SK-N-SH (cell line): ENCODE results near the gene HOXA6. TPM values are rescaled to one million over a fixed set of nuclear protein-coding genes. Genes with fewer than 3 reads are reported as not detected.

Experiments used
- CTCF ChIA-PET: fragments of 300-600, 350-600 bp; formaldehyde crosslinking; extraction: SDS; loops from one replicate; lab custom pipeline; 2021; lab: Yijun Ruan, JAX
- POLR2A ChIA-PET: fragments of 350-600 bp; sonication (Branson Sonifier 250); formaldehyde crosslinking; extraction: SDS; loops from one replicate; lab custom pipeline; 2020; ENCODE audit warnings: antibody characterized with exemption, inconsistent platforms; lab: Yijun Ruan, JAX
- DNase-seq: peaks from one replicate; pipeline ENCODE4 v3.0.0; 2012
- H2AFZ ChIP-seq: fragments of 200-600 bp; sonication (generic); 2 replicates; pipeline ENCODE4 v1.8.1; 2016; ENCODE audit warnings: antibody characterized with exemption, mild to moderate bottlenecking, low read depth
- H3F3A ChIP-seq: fragments of 200-600 bp; sonication (generic); replicated peaks from 2 replicates; pipeline ENCODE3; 2016; ENCODE audit warnings: antibody characterized with exemption, mild to moderate bottlenecking; ENCODE audit not compliant: insufficient read depth
- H3K27ac ChIP-seq, 2 experiments: fragments of 200-500 bp in 1 of 2; fragments of 200-600 bp in 1 of 2; sonication (Bioruptor generic) in 1 of 2; sonication (generic), shearing (Covaris generic) in 1 of 2; 2 replicates each; pipeline versions ENCODE4 v1.5.1 to v1.6.1; 2014 to 2016; ENCODE audit warnings: low read depth in 2 of 2, inconsistent platforms in 1 of 2, low read length in 1 of 2, mild to moderate bottlenecking in 1 of 2, mixed read lengths in 1 of 2
- H3K27me3 ChIP-seq: fragments of 200-600 bp; sonication (generic), shearing (Covaris generic); 2 replicates; pipeline ENCODE4 v1.6.1; 2016; ENCODE audit warnings: mixed run types; ENCODE audit not compliant: insufficient read depth
- H3K36me3 ChIP-seq, 2 experiments: fragments of 200-500 bp in 1 of 2; fragments of 200-600 bp in 1 of 2; sonication (Bioruptor generic) in 1 of 2; sonication (generic) in 1 of 2; replicated peaks in 1 of 2; 2 replicates each; pipeline versions ENCODE3 to v1.5.1; 2014 to 2016; ENCODE audit warnings: low read length in 1 of 2, mild to moderate bottlenecking in 1 of 2; ENCODE audit not compliant: insufficient read depth in 2 of 2, control insufficient read depth in 1 of 2
- H3K4me1 ChIP-seq, 2 experiments: fragments of 200-500 bp in 1 of 2; fragments of 200-600 bp in 1 of 2; sonication (Bioruptor generic) in 1 of 2; sonication (generic), shearing (Covaris generic) in 1 of 2; 2 replicates each; pipeline versions ENCODE4 v1.5.1 to v1.6.1; 2014 to 2016; ENCODE audit warnings: low read depth in 1 of 2, low read length in 1 of 2, mixed run types in 1 of 2; ENCODE audit not compliant: insufficient read depth in 2 of 2, control insufficient read depth in 1 of 2
- H3K4me2 ChIP-seq: fragments of 200-600 bp; sonication (generic), shearing (Covaris generic); 2 replicates; pipeline ENCODE4 v1.6.1; 2017; ENCODE audit warnings: mixed run types
- H3K4me3 ChIP-seq, 2 experiments: fragments of 200-500 bp in 1 of 2; fragments of 200-600 bp in 1 of 2; sonication (Bioruptor generic) in 1 of 2; sonication (generic), shearing (Covaris generic) in 1 of 2; 2 replicates each; pipeline versions ENCODE4 v1.5.1 to v1.8.1; 2014 to 2016; ENCODE audit warnings: low read depth in 2 of 2, inconsistent platforms in 1 of 2, low read length in 1 of 2, mild to moderate bottlenecking in 1 of 2, mixed read lengths in 1 of 2, moderate library complexity in 1 of 2
- H3K79me2 ChIP-seq: fragments of 200-600 bp; sonication (generic); 2 replicates; pipeline ENCODE4 v1.8.1; 2017; ENCODE audit warnings: mild to moderate bottlenecking; ENCODE audit not compliant: insufficient read depth
- H3K9ac ChIP-seq: fragments of 200-600 bp; sonication (generic); 2 replicates; pipeline ENCODE4 v1.6.1; 2017; ENCODE audit warnings: mixed run types
- H3K9me2 ChIP-seq: fragments of 200-600 bp; sonication (generic); 2 replicates; pipeline ENCODE4 v1.6.1; 2017; ENCODE audit warnings: mixed run types
- H3K9me3 ChIP-seq: fragments of 200-600 bp; sonication (generic); 2 replicates; pipeline ENCODE4 v1.6.1; 2017; ENCODE audit warnings: mixed run types, mild to moderate bottlenecking, moderate library complexity
- H4K20me1 ChIP-seq: fragments of 200-600 bp; sonication (generic); 2 replicates; pipeline ENCODE4 v1.6.1; 2017; ENCODE audit warnings: mild to moderate bottlenecking, mixed run types; ENCODE audit not compliant: insufficient read depth
- CHD2 ChIP-seq: fragments of 150-350 bp; IDR thresholded peaks from 2 replicates; pipeline ENCODE4 v1.6.1; 2018; ENCODE audit warnings: low read length; ENCODE audit not compliant: partially characterized antibody
- ELF1 ChIP-seq: IDR thresholded peaks from 2 replicates; pipeline ENCODE4 v1.4.0; 2012
- EP300 ChIP-seq, 2 experiments: IDR thresholded peaks; 2 replicates each; pipeline versions ENCODE4 v1.4.0 to v1.6.1; 2012; ENCODE audit warnings: borderline replicate concordance in 1 of 2, low read depth in 1 of 2, low read length in 1 of 2
- MEF2A ChIP-seq: IDR thresholded peaks from 2 replicates; pipeline ENCODE4 v1.4.0; 2012; ENCODE audit warnings: low read depth, borderline replicate concordance
- PBX3 ChIP-seq: IDR thresholded peaks from 2 replicates; pipeline ENCODE4; 2012
- POLR2AphosphoS5 ChIP-seq: IDR thresholded peaks from 2 replicates; pipeline ENCODE4 v1.6.1; 2012; ENCODE audit warnings: low read depth, low read length
- RAD21 ChIP-seq: IDR thresholded peaks from 2 replicates; pipeline ENCODE4 v1.6.1; 2012; ENCODE audit warnings: mild to moderate bottlenecking, low read length
- RFX5 ChIP-seq: IDR thresholded peaks from 2 replicates; pipeline ENCODE4 v1.6.1; 2012; ENCODE audit warnings: mild to moderate bottlenecking, improper control_type of control experiment, low read length
- RXRA ChIP-seq: IDR thresholded peaks from 2 replicates; pipeline ENCODE4 v1.4.0; 2012; ENCODE audit warnings: low read depth, mild to moderate bottlenecking, borderline replicate concordance
- SIN3A ChIP-seq: IDR thresholded peaks from 2 replicates; pipeline ENCODE4 v1.6.1; 2012; ENCODE audit warnings: low read depth, mild to moderate bottlenecking, low read length, moderate library complexity, borderline replicate concordance
- TAF1 ChIP-seq: IDR thresholded peaks from 2 replicates; pipeline ENCODE4 v1.6.1; 2012; ENCODE audit warnings: low read depth, mild to moderate bottlenecking, low read length, moderate library complexity, borderline replicate concordance
- TCF12 ChIP-seq: IDR thresholded peaks from 2 replicates; pipeline ENCODE4 v1.4.0; 2012
- USF2 ChIP-seq: fragments of 150-350 bp; IDR thresholded peaks from 2 replicates; pipeline ENCODE4 v1.6.1; 2017; ENCODE audit warnings: antibody characterized with exemption, low read length, low read depth, borderline replicate concordance
- ZBTB33 ChIP-seq: IDR thresholded peaks from 2 replicates; pipeline ENCODE4 v1.4.0; 2012; ENCODE audit warnings: low read depth, borderline replicate concordance
- WGBS: methylation state at CpG from one replicate; pipeline ENCODE4 v1.1.6; 2017; ENCODE audit warnings: low lambda C conversion rate; 5-methylcytosine and 5-hydroxymethylcytosine counted together
- polyA plus RNA-seq, 3 experiments: library from polyadenylated mRNA; depleted of rRNA; stranded (reverse); fragments of >200 nt; gene quantifications; 2 replicates each; pipeline ENCODE4 v1.2.3, GENCODE V29; 2012

HOXA6 gene
- polyA plus RNA-seq, 1 of the 3 experiments (the other 2 are of a cell fraction) = not detected

- TF ChIP-seq ZBTB33 = no peak
- no peak for TF ChIP-seq TAF1
- no peak for TF ChIP-seq RAD21
- TF ChIP-seq MEF2A = no peak
Observed at GRCh38 chr7:27137640-27138315, 9.8 kb downstream of the HOXA6 start (continued).

- POLR2A ChIA-PET = no interaction called here
- Histone ChIP-seq H3K27ac (no peak overlapping the region), H4K20me1 (no peaks in the 10 kb centered on the region), H3K9me3 (no peaks in the 10 kb centered on the region), H3K79me2 (no peaks in the 10 kb centered on the region), H3K4me2 (no peak overlapping the region), H3K4me1 (peaks cover 0 to 4% of the 10 kb centered on the region in 2 experiments; a peak in 1 of 4 replicates), H3K27me3 (peaks cover 94% of the 10 kb centered on the region), H2AFZ (no peak overlapping the region), H3K9me2 (no peaks in the 10 kb centered on the region), H3K9ac (no peak overlapping the region), H3F3A (no peaks in the 10 kb centered on the region), H3K4me3 (no peak overlapping the region), H3K36me3 (no peaks in the 10 kb centered on the region)
- TF ChIP-seq RFX5 (no peak), ELF1 (no peak), POLR2AphosphoS5 (no peak), SIN3A (no peak), EP300 (IDR thresholded peaks at IDR 0.05; ENCODE audit: borderline replicate concordance in 1 of 2, low read depth in 1 of 2, low read length in 1 of 2) (no peak), RXRA (no peak), RAD21 (no peak), TCF12 (no peak)
- 11% methylated on average over 2 of the region's 2 CpGs for WGBS
- no peak for DNase-seq
- CTCF ChIA-PET = interaction anchor here (0.9 to 5.8 kb wide), 3 partner anchors 9 to 258 kb away, joined by 3 to 36 read pairs (median 3); partner anchors contain the start of gene HOXA5
Observed at GRCh38 chr7:27134392-27134791, 13.2 kb downstream of the HOXA6 start.

GRCh38 chr7:27133409-27134231, 14.0 kb downstream of the HOXA6 start:
- POLR2A ChIA-PET = no interaction called here

More at GRCh38 chr7:27133409-27134231, 14.0 kb downstream of the HOXA6 start:
- WGBS = 13% methylated on average over 18 of the region's 18 CpGs
- Histone ChIP-seq H3F3A (no peaks in the 10 kb centered on the region), H3K36me3 (no peaks in the 10 kb centered on the region), H3K9me2 (no peaks in the 10 kb centered on the region), H3K4me2 (no peak overlapping the region), H3K4me1 (peaks cover 0 to 4% of the 10 kb centered on the region in 2 experiments; a peak in 1 of 4 replicates), H3K9me3 (no peaks in the 10 kb centered on the region), H3K27ac (no peak overlapping the region), H3K4me3 (no peak overlapping the region), H3K79me2 (no peaks in the 10 kb centered on the region), H3K9ac (no peak overlapping the region), H3K27me3 (peaks cover 94% of the 10 kb centered on the region), H4K20me1 (no peaks in the 10 kb centered on the region), H2AFZ (no peak overlapping the region)
- CTCF ChIA-PET = interaction anchor here (0.6 to 5.8 kb wide), 5 partner anchors 10 to 446 kb away, joined by 3 to 36 read pairs (median 3); partner anchors contain the start of gene HOXA5
- DNase-seq = no peak
- no peak for TF ChIP-seq CHD2
- no peak for TF ChIP-seq POLR2AphosphoS5
- no peak for TF ChIP-seq EP300 (IDR thresholded peaks at IDR 0.05; ENCODE audit: borderline replicate concordance in 1 of 2, low read depth in 1 of 2, low read length in 1 of 2)
- no peak for TF ChIP-seq PBX3
- no peak for TF ChIP-seq USF2
